Epidermal melanocyte (primary cell): ENCODE data around the gene TAC4.

Source experiments
- DNase-seq: peaks from one replicate; pipeline ENCODE4 v3.0.0; 2011; ENCODE audit warnings: low spot score; ENCODE audit not compliant: insufficient read length

TAC4 gene

GRCh38 chr17:49815761-49816281 is 32.0 kb downstream of the TAC4 start:
- no peak for DNase-seq

GRCh38 chr17:49814781-49815529 is 32.9 kb downstream of the TAC4 start:
- no peak for DNase-seq

DNA sequence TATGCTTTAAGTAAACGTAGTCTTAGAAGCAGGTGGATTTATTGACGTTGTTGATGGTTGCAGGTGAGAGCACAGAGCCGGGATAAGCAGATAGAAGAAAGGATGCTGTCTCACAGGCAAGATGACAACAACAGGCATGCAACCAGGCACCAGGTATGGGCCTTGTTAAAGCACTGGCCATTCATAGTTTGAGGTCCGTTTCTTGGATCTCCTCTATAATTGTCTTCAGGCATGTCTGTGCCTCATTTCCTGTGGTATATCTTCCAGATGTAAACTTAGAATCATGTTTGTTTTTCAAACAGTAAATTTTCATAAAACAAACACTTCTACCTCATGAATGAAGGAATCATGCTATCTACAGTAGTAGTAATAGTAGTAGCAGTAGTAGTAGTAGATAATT is 38.8 kb downstream of the TAC4 start:
- DNase-seq = no peak

DNA sequence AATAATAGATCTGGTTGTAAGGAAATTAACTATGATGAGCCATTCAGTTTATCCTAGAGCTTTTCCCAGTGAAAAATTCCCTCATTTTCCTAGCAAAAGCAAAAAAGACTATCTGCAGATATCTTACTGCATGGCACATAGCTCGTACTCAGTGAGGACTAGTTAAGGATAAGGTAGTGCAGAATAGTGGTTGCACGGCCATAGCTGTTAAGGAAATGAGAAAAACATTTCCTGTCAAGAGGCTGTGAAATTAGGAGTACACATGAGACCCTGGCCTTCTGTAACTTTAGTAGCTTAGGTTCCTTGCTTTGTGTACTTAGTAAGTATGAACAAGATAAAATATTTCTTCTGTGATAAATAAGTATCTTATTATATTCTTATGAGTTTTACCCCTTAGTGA is 49.1 kb downstream of the TAC4 start:
- no peak for DNase-seq

DNA sequence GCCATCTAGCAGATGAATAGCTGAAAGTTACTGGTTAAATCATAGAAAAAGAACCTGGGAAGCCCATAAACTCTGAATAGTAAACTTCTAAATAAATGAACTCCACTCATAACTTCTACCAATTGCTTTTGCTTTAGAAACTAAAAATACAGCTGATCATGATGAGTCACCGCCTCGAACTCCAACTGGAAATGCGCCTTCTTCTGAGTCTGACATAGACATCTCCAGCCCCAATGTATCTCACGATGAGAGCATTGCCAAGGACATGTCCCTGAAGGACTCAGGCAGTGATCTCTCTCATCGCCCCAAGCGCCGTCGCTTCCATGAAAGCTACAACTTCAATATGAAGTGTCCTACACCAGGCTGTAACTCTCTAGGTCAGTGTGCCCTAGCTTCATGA is 49.7 kb downstream of the TAC4 start:
- DNase-seq = no peak

DNA sequence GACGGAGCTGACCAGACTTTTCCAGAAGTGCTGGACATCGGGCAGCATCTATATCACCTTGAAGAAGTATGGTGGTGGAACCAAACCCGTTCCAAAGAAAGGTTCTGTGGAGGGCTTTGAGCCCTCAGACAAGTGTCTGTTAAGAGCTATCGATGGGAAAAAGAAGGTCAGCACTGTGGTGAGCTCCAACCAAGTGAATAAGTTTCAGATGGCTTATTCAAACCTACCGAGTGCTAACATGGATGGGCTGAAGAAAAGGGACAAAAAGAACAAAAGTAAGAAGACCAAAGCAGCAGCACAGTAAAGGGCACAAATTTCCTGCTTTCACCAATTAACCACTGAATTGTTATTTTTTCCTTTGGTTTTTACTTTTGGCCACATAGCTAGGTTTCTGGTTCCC is 52.5 kb downstream of the TAC4 start:
- DNase-seq = no peak

DNA sequence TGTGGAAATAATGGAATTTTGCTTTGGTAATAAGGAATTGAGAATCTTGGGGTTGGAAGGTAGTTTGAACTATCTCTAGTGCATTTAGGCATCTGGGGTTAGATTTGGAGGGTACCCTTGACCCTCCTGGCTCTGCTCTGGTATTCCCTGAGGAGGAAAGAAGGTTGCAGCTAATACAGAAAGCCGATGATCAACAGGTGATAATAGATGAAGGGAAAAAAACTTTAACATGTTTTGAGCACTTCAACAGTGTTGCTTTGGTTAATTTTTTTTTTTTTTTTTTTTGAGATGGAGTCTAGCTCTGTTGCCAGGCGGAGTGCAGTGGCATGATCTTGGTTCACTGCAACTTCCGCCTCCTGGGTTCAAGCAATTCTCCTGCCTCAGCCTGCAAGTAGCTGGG is 54.6 kb downstream of the TAC4 start:
- no peak for DNase-seq

GRCh38 chr17:49789243-49789578 is 58.7 kb downstream of the TAC4 start:
- no peak for DNase-seq

- DNase-seq = peak; percentile 83
These were observed 59.2 kb downstream of the TAC4 start, which contains the start of gene KAT7 for GRCh38 chr17:49788478-49789242. KAT7 (plus strand) TSS chr17:49788681; CDS start chr17:49788835, 154 bp downstream.
